Ishikawa (cell line): Measurements from ENCODE around the gene PALLD.

Experiments used
- CEBPB ChIP-seq: IDR thresholded peaks from 2 replicates; pipeline ENCODE4 v1.6.1; 2012
- CREB1 ChIP-seq: IDR thresholded peaks from 2 replicates; pipeline ENCODE4 v1.6.1; 2012; ENCODE audit warnings: low read depth
- EGR1 ChIP-seq: IDR thresholded peaks from 2 replicates; pipeline ENCODE4 v1.6.1; 2012
- EP300 ChIP-seq: IDR thresholded peaks from 2 replicates; pipeline ENCODE4 v1.6.1; 2012; ENCODE audit warnings: borderline replicate concordance
- FOXM1 ChIP-seq: IDR thresholded peaks from 2 replicates; pipeline ENCODE4 v1.6.1; 2012; ENCODE audit warnings: low read depth, borderline replicate concordance
- MAX ChIP-seq: IDR thresholded peaks from 2 replicates; pipeline ENCODE4 v1.6.1; 2012
- NFIC ChIP-seq: IDR thresholded peaks from 2 replicates; pipeline ENCODE4 v1.6.1; 2012
- RAD21 ChIP-seq: IDR thresholded peaks from 2 replicates; pipeline ENCODE4 v1.6.1; 2012; ENCODE audit warnings: low read depth
- REST ChIP-seq: IDR thresholded peaks from 2 replicates; pipeline ENCODE4 v1.6.1; 2012; ENCODE audit warnings: low read depth, mild to moderate bottlenecking
- TAF1 ChIP-seq: IDR thresholded peaks from 2 replicates; pipeline ENCODE4 v1.6.1; 2012; ENCODE audit warnings: low read depth, mild to moderate bottlenecking
- TCF12 ChIP-seq: IDR thresholded peaks from 2 replicates; pipeline ENCODE4 v1.6.1; 2012; ENCODE audit warnings: low read depth
- TEAD4 ChIP-seq: IDR thresholded peaks from 2 replicates; pipeline ENCODE4 v1.6.1; 2012
- USF1 ChIP-seq: IDR thresholded peaks from 2 replicates; pipeline ENCODE4 v1.6.1; 2012
- YY1 ChIP-seq: IDR thresholded peaks from 2 replicates; pipeline ENCODE4 v1.6.1; 2012; ENCODE audit warnings: low read depth
- ZBTB7A ChIP-seq: IDR thresholded peaks from 2 replicates; pipeline ENCODE4 v1.6.1; 2012; ENCODE audit warnings: low read depth

PALLD gene

DNA sequence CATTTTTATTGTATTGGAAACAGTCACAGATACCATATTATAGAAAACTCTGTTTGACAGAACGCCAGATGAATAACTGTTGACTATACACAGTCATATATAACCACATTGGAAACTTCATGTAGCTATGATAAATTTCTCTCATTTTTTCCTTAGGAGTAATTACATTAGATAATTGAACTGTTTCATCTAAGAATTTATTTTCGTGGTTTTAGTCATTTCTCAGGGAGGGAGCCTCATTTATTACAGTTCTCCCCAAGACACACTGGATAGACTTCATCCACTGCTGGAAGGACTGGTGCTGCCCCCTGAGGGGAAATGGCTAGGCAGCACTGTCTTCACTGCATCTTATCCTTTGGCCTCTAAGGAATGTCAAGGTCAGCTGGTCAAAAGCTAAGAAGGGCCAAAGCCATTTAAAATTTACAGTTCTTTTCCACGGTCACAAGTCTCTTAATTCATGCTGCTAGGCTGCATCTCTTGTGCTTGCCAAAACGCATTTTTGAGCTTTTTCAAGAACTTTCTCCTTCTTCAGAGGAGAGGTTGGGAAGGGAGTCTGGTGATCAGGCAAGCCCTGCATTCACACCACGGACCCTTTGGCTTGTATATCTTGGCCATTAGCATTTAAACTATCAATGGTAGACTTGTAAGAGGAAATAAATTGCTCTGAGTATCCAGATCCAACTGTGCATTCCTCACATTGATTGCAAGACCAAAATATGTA, 368.1 kb downstream of the PALLD start:
- no peak for TF ChIP-seq YY1

DNA sequence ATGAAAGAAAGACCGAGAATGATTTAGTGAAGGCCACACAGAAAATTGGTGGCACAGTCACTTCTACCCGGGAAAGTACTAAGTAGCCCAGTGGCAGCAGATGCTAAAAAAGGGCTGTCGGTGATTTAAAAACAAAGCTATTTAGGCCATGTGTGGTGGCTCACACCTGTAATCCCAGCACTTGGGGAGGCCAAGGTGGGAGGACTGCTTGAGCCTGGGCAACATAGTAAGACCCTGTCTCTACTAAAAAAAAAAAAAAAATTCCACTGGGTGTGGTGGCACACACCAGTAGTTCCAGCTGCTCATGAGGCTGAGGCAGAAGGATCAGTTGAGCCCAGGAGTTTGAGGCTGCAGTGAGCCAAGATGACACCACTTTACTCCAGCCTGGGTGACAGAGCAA, 369.0 kb downstream of the PALLD start:
- no peak for TF ChIP-seq MAX
- no peak for TF ChIP-seq EP300
- no peak for TF ChIP-seq YY1
- no peak for TF ChIP-seq USF1
- no peak for TF ChIP-seq FOXM1
- TF ChIP-seq EGR1: no peak
- no peak for TF ChIP-seq TEAD4
- no peak for TF ChIP-seq REST
- no peak for TF ChIP-seq CREB1
- TF ChIP-seq RAD21: no peak
- no peak for TF ChIP-seq TCF12
- TF ChIP-seq TAF1: no peak
- no peak for TF ChIP-seq NFIC
- TF ChIP-seq ZBTB7A: no peak
- TF ChIP-seq CEBPB: no peak

- TF ChIP-seq EGR1 (no peak), TEAD4 (no peak), CEBPB (no peak), NFIC (no peak), FOXM1 (no peak), EP300 (no peak)
These were observed 369.8 kb downstream of the PALLD start for GRCh38 chr4:168866635-168867034.

DNA sequence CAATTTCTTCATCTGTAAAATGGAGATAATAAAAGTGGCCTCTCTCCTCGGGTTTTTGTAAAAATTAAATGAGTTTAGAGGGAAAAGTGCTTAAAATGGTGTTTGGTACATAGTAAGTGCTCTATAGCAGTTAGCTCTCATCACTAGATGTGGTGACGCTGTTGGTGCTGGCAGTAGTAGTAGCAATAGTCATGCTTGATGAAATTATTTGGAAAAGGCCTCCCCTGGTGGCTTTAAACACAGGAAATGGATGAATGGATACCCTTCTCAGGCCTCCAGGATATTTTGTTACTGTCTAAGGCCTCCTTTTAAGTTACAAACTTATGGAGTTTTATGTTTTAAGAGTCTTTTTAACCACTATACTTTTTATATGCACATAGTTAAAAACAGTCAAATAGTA, 370.3 kb downstream of the PALLD start:
- TF ChIP-seq EP300 (no peak), TEAD4 (no peak), USF1 (no peak), ZBTB7A (no peak), CREB1 (no peak), EGR1 (no peak), YY1 (no peak), NFIC (no peak), FOXM1 (no peak), MAX (no peak), CEBPB (no peak), TAF1 (no peak), RAD21 (no peak), REST (no peak), TCF12 (no peak)

- TF ChIP-seq REST (no peak), TAF1 (no peak), YY1 (no peak), CREB1 (no peak), FOXM1 (no peak)
These were observed 371.4 kb downstream of the PALLD start for GRCh38 chr4:168868044-168868781.
